IPS-NIHi7 (cell line): ENCODE results near the gene ARFGEF2.
"Not testable (repeated sequence)": the region's sequence is repeated elsewhere in the genome, so short reads cannot be mapped to it uniquely, and the experiment has no call there.

Experiments
- DNase-seq: peaks from one replicate; pipeline ENCODE4 v3.0.0; 2012; ENCODE audit warnings: mixed read lengths; ENCODE audit errors: extremely low spot score

ARFGEF2 gene

GRCh38 chr20:48995589-48995988 lies 74.1 kb downstream of the ARFGEF2 start:
- no peak for DNase-seq

- DNase-seq, result no peak
Measured at GRCh38 chr20:48999890-49000870, 78.7 kb downstream of the ARFGEF2 start.

- DNase-seq, result no peak
Measured at GRCh38 chr20:49001741-49002140, 80.2 kb downstream of the ARFGEF2 start.

- no peak for DNase-seq
Measured at GRCh38 chr20:49006446-49006980, 85.0 kb downstream of the ARFGEF2 start.

- DNase-seq, result no peak
Measured at GRCh38 chr20:49009899-49010631, 88.6 kb downstream of the ARFGEF2 start.

GRCh38 chr20:49024220-49024619 lies 102.7 kb downstream of the ARFGEF2 start:
- DNase-seq, result no peak

GRCh38 chr20:49028177-49028576 lies 106.7 kb downstream of the ARFGEF2 start:
- not testable (repeated sequence) for DNase-seq

GRCh38 chr20:49028684-49029083 lies 107.2 kb downstream of the ARFGEF2 start:
- peak; percentile 30 for DNase-seq

- DNase-seq, result no peak
Measured at GRCh38 chr20:49029203-49029602, 107.7 kb downstream of the ARFGEF2 start.

- DNase-seq, result no peak
Measured at GRCh38 chr20:49030954-49031619, 109.6 kb downstream of the ARFGEF2 start.

GRCh38 chr20:49032455-49032854 lies 110.9 kb downstream of the ARFGEF2 start:
- DNase-seq, result no peak

GRCh38 chr20:49034070-49034732 lies 112.7 kb downstream of the ARFGEF2 start:
- DNase-seq, result no peak

- DNase-seq, result no peak
Measured at GRCh38 chr20:49037962-49038387, 116.5 kb downstream of the ARFGEF2 start.

- no peak for DNase-seq
Measured at GRCh38 chr20:49039854-49040253, 118.3 kb downstream of the ARFGEF2 start.

GRCh38 chr20:49043000-49043399 lies 121.5 kb downstream of the ARFGEF2 start:
- DNase-seq, result no peak

- DNase-seq, result no peak
Measured at GRCh38 chr20:49045440-49046086, 124.1 kb downstream of the ARFGEF2 start.

GRCh38 chr20:49046087-49046900 lies 124.8 kb downstream of the ARFGEF2 start, which contains the start of gene CSE1L:
Gene CSE1L, plus strand, starts transcription at chr20:49046312. Its CDS starts 12,152 bp downstream, at chr20:49058464.
- peak; percentile 99 for DNase-seq

GRCh38 chr20:49052334-49052733 lies 130.8 kb downstream of the ARFGEF2 start:
- no peak for DNase-seq

GRCh38 chr20:49054056-49054643 lies 132.6 kb downstream of the ARFGEF2 start:
- no peak for DNase-seq
